Measurements from ENCODE around the gene CSH1.

The CSH1 gene

GRCh38 chr17:63847525-63848249 lies 48.7 kb downstream of the CSH1 start:
- Mint-ChIP-seq H3K27me3 (ENCODE audit: low read depth) (peaks cover 12% of the 10 kb centered on the region), H3K4me3 (peak overlapping the region; percentile 54), H3K27ac (peak overlapping the region; percentile 75), H3K9me3 (peaks cover 7% of the 10 kb centered on the region), H3K36me3 (ENCODE audit: low read depth) (peaks cover 8% of the 10 kb centered on the region), H3K4me1 (ENCODE audit: low read depth) (peaks cover 33% of the 10 kb centered on the region)
- no peak for DNase-seq (ENCODE audit: low spot score)

GRCh38 chr17:63845509-63845908 lies 50.9 kb downstream of the CSH1 start:
- H3K27ac Mint-ChIP-seq, result no peak overlapping the region
- H3K36me3 Mint-ChIP-seq (ENCODE audit: low read depth), result peaks cover 12% of the 10 kb centered on the region
- DNase-seq (ENCODE audit: low spot score), result no peak
- H3K9me3 Mint-ChIP-seq, result peaks cover 7% of the 10 kb centered on the region
- peaks cover 2% of the 10 kb centered on the region for H3K27me3 Mint-ChIP-seq (ENCODE audit: low read depth)
- H3K4me3 Mint-ChIP-seq, result no peak overlapping the region
- H3K4me1 Mint-ChIP-seq (ENCODE audit: low read depth), result peaks cover 41% of the 10 kb centered on the region
